M059J (cell line): ENCODE results near the gene ZDHHC11. TPM values are rescaled to one million over a fixed set of nuclear protein-coding genes. Genes with fewer than 3 reads are reported as not detected.
"Not testable (repeated sequence)": the region's sequence is repeated elsewhere in the genome, so short reads cannot be mapped to it uniquely, and the experiment has no call there.

Source experiments
- DNase-seq: peaks from one replicate; pipeline ENCODE4 v3.0.0-alpha.2; 2012; ENCODE audit warnings: low read depth
- total RNA-seq: library from RNA; depleted of rRNA; stranded (reverse); fragments of >200 nt; shearing (Covaris generic); gene quantifications from 2 replicates; pipeline ENCODE4 v1.2.3, GENCODE V29; 2014

Gene ZDHHC11
- total RNA-seq, 1 experiment from 2014 or later: 0.22 TPM

GRCh38 chr5:845031-845675 is 5.6 kb downstream of the ZDHHC11 start:
- DNase-seq: not testable (repeated sequence)

GRCh38 chr5:844426-844825 is 6.4 kb downstream of the ZDHHC11 start:
- not testable (repeated sequence) for DNase-seq

GRCh38 chr5:843926-844325 is 6.9 kb downstream of the ZDHHC11 start:
- DNase-seq: not testable (repeated sequence)

- DNase-seq: not testable (repeated sequence)
These were observed 7.4 kb downstream of the ZDHHC11 start for GRCh38 chr5:843371-843770.

GRCh38 chr5:842402-843221 is 8.2 kb downstream of the ZDHHC11 start:
- DNase-seq: not testable (repeated sequence)

- peak; percentile 40 for DNase-seq
These were observed 9.0 kb downstream of the ZDHHC11 start for GRCh38 chr5:841531-842401.

GRCh38 chr5:840974-841435 is 9.8 kb downstream of the ZDHHC11 start:
- not testable (repeated sequence) for DNase-seq

- not testable (repeated sequence) for DNase-seq
These were observed 10.4 kb downstream of the ZDHHC11 start for GRCh38 chr5:840118-840973.

GRCh38 chr5:838431-838851 is 12.3 kb downstream of the ZDHHC11 start:
- DNase-seq: not testable (repeated sequence)

GRCh38 chr5:837621-838121 is 13.1 kb downstream of the ZDHHC11 start:
- DNase-seq: not testable (repeated sequence)

GRCh38 chr5:835933-836612 is 14.7 kb downstream of the ZDHHC11 start:
- not testable (repeated sequence) for DNase-seq

GRCh38 chr5:834013-834412 is 16.8 kb downstream of the ZDHHC11 start:
- not testable (repeated sequence) for DNase-seq

GRCh38 chr5:828194-828593 is 22.6 kb downstream of the ZDHHC11 start:
- DNase-seq: not testable (repeated sequence)

GRCh38 chr5:825544-825943 is 25.2 kb downstream of the ZDHHC11 start:
- not testable (repeated sequence) for DNase-seq

GRCh38 chr5:821504-821903 is 29.3 kb downstream of the ZDHHC11 start:
- DNase-seq: no peak

GRCh38 chr5:820245-820644 is 30.5 kb downstream of the ZDHHC11 start:
- DNase-seq: no peak

- no peak for DNase-seq
These were observed 31.7 kb downstream of the ZDHHC11 start for GRCh38 chr5:819078-819477.

GRCh38 chr5:816176-816575 is 34.6 kb downstream of the ZDHHC11 start:
- no peak for DNase-seq

- no peak for DNase-seq
These were observed 35.3 kb downstream of the ZDHHC11 start for GRCh38 chr5:815449-815848.

- not testable (repeated sequence) for DNase-seq
These were observed 37.2 kb downstream of the ZDHHC11 start for GRCh38 chr5:813575-813974.
